ENCODE measurements around the gene ST6GALNAC3.

DNA sequence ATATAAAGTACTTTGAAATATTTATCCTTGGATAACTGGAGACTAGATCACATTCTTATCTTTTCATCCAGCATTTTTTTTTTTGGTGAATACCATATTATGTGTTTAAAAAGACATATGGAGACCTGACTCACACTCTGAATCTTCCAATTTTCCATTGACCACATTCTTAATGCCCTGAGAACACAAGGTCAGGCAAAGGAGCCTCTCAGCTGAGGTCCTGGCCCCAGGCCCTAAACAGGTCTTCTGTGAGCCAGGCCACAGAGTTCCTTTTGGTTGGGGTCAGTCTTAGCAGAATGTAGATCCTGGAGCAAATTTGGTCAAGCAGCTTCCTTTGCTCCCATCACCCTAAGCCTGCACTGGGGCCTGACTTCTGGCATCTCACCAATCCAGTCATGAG, 402.6 kb downstream of the ST6GALNAC3 start:
- TF ChIP-seq CTCF (IDR thresholded peaks at IDR 0.05) (no peak), EZH2 (IDR thresholded peaks at IDR 0.05) (no peak), EZH2phosphoT487 (IDR thresholded peaks at IDR 0.05) (no peak)
